MV-4-11 (cell line): ENCODE data around the gene WIF1.

ENCODE experiments used
- DNase-seq: peaks from one replicate; lab custom pipeline; 2025; lab: John Stamatoyannopoulos, UW

The WIF1 gene

DNA sequence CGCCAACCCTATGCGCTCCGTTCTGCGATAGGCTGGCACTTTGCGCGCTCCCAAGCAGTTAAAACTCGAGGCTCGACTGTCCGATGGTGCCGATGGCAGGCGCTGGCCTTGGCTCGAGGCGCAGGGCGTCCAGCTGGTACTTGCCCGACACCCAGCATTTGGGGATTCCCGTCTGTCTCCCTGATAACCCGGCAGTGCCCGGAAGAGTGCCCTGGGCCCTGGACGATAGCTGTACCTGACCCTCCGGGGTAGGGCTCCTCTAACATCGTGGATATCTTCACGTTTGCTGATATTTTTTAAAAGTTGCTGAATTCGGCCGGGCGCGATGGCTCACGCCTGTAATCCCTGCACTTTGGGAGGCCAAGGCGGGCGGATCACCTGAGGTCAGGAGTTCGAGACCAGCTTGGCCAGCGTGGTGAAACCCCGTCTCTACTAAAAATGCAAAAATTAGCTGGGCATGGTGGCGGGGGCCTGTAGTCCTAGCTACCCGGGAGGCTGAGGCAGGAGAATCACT lies 908 bp upstream of the WIF1 start:
- no peak for DNase-seq

DNA sequence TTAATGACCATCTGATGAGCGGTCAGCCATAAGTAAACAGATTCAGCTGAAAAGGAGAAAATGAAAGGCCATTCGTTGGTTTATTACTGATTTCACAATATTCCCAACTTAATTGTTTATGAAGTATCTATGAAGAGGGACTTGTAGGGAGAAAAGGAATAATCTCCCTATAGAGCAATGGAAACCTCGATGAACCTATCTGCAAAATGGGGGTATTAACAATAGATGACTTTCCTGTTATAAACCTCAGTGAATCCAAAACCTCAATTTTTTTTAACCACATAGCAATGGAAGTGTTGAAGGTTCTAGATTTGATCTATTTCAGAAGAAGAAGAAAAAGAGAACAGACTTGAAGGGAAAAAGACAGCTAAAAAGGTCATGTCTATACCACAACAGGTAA lies 2.0 kb downstream of the WIF1 start:
- no peak for DNase-seq

DNA sequence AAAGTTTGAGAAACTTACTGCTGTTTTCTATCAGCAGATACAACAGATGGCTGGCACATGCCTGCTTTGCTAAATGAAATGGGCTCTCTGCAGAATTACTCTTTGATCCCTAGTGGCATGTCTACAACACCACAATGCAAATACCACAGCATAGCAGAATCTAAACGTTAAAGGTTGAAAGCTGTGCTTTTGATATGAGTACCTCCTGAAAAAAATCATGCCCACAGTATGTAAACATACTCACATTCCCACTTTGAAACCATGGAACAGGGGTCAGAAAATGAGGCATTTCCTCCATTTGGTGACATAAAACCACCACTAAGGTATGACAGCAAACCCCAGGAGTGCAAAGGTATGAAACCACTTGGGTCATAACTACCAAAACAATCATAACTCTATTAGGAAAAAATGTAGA lies 7.5 kb downstream of the WIF1 start:
- DNase-seq: no peak

DNA sequence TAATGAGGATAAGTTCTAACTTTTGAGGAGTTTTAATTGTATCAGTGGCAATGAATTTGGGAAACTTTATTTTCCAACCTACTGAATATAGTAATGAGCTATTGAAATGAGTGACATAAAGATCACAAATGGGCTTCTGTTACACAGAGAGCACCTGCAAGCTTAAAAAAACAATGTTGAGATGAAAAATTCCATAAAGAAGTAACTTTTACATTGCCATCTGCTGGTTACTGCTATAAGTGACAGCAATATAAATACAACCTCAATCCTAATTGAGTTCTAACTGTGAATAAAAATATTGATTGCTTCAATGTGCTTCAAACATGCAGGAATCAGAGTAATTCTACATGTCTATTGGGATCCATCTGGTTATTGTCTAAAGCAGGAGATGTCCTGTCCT lies 14.2 kb downstream of the WIF1 start:
- DNase-seq: no peak

DNA sequence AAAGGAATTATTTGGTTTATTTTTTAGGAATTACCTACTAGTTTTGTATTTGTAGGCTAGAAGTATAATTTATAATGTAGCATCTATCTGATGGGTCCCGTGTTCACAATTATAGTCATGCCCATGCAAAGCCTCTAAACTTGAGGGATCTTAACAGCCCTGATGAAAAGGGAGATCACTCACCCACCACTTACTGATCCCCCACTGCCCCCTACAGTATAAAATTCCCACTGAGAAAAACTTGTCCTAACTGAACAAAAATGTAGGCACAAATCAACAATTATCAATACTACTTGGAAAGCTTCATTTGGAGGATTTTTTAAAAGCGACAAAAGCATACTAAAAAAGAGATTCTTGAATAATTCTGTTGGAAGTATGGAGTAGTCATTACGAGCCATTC lies 21.0 kb downstream of the WIF1 start:
- no peak for DNase-seq

DNA sequence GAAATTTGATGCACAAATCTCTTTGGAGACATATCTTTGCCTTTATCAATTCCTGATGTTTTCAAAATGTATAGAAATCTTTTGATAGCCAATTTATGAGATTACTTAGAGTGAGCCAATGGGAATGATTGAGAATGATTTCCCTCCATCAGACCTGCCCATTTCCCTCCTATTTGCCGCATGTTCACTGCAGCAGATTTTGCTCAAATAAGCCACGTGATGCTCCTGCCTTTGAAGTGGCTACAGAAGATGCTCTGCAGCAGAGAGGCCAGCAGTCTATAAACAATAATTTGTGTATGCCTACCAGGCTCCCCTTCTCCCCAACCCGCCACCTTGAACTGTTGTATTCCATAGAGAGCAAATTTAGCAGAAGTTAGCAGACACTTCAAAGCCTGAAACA lies 21.9 kb downstream of the WIF1 start:
- no peak for DNase-seq

DNA sequence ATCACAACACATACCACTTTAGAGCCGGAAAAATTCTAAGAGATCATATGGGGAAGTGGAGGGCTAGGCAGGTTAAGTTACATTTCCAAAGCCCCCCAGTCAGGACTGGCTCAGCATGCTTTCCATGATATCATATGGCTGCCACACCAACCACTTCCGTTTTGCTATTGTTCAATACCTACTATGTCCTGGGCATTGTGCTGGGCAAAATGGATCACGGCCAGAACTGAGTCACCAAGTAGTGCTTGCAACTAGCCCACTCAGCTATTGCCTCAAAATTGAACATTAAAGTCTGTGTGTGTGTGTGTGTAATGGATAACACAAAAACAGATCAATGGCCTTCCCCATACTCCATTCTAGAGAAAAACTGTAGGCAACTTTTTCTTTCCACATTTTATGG lies 22.7 kb downstream of the WIF1 start:
- no peak for DNase-seq

DNA sequence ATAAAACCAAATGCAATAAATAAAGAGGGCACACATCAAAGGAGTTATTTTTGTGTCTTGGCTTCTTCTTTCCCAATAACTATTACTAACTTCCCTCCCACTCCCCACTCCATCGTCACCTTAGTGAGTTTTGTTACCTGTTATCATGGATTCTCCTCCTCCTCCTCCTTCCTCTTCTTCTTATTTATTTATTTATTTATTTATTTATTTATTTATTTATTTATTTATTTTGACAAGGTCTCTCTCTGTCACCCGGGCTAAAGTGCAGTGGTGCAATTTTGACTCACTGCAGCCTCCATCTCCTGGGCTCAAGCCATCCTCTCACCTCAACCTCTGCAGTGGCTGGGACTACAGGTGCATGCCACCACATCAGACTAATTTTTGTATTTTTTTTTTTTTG lies 26.4 kb downstream of the WIF1 start:
- no peak for DNase-seq

DNA sequence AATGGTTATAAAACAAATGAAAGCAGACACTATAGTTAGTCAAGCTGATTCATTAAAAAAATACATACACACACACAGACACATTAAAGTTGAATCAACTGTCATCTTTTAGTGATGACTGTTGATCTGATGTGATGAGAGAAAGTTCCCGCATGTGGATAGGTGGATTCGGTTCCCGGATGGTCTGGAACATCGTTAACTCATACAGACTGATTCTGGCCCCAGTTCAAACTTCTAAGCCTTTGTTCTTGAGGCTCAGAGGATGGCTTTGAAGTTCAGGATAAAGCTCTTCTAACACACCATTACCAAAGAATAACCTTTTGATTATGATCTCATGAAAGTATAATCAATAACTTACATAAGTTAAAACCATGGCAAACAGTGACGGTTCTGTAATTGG lies 27.5 kb downstream of the WIF1 start:
- no peak for DNase-seq

DNA sequence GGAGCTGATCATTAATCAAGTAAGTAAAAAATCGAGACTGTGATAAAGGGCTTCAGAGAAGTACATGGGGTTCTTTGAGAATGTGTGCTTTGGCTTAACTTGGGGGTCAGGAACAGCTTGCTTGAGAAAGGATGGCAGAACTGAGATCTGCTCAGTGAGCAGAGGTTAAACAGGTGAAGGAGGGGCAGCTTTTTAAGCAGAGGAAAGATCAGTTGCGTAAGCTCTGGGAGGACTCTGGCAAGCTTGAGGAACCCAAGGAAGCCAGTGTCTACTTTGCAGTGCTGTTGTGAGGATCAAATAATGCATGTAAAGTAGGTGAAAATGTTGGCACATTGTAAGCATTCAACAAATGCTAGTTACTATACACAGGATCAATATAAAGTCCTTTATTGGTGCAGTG lies 30.6 kb downstream of the WIF1 start:
- DNase-seq: no peak

DNA sequence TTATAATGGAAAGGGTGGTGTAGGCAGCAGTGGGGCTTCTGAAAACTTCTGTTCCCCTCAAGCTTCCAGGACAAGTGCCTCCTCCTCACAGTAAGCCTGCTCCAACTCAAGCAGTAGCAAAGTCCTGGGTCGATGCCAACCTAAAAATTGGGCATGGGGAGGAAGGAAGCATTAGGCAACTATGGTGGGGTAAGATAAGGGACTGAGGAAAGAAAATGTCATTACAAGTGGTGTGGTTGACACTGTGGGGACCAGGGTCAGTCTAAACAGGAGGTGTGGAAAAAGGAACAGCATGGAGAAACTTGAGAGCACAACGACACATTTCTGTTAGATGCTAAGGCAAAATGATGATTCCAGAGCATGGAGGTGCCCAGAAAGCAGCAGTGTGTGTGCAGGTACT lies 34.9 kb downstream of the WIF1 start:
- DNase-seq: no peak

DNA sequence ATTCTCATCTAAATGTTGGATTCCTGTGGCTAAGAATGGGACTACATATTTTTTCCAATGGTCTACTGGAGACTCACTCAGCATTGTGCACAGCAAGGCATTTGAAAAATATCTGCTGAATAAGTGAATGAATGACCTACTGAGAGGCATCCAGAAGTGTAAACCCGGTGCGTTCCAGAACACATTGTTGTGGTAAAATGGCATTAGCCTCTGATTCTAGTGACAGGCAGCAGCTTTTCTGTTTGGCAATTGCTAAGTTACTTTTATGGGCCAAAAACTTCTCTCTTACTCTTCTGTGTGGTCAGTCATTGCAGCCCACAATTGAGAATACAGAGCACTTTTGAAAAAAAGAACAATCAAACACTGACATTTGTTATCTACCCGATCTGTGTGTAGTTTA lies 36.5 kb downstream of the WIF1 start:
- no peak for DNase-seq

DNA sequence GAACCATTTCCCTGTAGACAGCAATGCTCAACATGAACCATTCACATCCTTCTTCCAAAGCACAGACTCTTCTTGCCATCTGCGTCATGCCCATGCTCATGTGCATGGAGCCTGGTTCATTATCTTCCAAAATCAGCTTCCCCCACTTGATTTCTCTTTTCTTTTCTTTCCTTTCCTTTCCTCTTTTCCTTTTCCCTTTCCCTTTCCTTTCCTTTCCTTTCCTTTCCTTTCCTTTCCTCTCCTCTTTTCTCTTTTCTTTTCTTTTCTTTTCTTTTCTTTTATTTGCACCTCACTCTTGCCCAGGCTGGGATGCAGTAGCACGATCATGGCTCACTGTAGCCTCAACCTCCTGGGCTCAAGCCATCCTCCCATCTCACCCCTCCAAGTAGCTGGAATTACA lies 37.5 kb downstream of the WIF1 start:
- no peak for DNase-seq

DNA sequence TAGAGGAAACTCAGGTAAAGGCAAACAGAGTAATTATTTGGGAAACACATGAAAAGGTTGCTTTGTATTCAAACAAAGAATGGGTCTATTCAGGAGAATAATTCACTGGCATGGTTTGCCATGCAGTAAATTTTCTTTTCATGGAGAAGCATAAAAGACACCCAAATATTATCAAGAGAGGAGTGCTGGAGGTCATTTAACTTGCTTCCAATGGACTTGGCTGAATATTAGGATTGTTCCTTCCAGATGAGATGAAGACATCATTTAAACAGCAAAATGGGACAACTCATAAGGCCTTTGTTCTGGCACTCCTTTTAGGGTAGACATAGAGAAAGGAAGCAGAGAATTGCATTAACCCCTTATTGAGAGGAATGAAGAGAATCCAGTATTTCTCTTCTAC lies 38.7 kb downstream of the WIF1 start:
- no peak for DNase-seq

DNA sequence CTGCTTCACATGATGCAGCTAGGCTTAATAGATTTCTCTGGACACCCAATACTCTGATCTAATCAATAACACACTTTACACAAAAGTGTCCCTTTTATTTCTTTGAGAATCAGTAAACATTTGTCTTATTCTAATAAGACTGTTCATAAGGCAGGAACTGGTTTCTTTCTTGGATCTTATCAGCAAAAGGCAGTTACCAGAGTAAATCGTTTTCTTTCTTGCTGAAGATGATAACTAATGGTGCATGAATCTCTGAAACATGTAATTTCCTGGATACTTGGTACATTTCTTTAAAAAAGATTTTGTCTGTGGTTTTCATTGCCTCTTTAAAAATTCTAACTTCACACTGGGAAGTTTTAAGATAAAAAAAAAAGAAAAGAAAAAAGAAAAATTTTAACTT lies 39.6 kb downstream of the WIF1 start:
- no peak for DNase-seq

DNA sequence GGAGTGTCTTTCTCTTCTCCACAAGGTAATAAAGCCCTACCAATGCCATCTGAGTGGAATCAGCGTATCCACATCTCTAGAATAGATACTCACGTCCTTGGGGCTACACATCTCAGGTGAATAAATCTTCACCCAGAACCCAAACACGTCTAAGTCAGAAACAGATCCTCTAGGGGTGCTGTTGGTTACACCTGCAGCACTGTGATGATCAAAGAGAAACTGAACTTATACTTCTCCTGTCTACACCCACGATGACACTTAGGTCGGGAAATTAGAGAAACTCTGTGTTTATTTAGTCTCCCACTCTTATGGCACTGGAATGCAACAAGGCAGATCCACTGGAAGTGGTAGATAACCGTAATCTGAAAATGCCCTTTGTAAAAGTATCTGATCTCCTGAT lies 46.2 kb downstream of the WIF1 start:
- DNase-seq: no peak

DNA sequence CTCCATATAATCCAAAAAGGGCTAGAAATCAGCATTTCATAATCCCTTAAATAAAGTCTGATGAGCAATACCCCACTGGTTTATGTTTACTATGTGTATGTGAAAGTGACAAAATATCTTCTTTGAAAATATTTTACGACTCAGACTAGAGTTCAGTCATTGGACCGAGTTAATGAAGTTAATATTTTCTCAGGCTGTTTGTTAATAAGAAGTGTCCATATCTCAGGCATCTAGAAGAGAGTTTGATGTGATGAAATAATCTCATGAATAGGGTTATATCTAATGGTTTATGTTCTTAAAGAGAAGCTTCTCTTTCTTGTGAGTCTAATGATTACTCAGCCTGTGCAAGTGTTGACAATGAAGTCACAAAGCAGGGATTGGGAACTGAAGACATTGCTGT lies 51.8 kb downstream of the WIF1 start:
- DNase-seq: no peak

DNA sequence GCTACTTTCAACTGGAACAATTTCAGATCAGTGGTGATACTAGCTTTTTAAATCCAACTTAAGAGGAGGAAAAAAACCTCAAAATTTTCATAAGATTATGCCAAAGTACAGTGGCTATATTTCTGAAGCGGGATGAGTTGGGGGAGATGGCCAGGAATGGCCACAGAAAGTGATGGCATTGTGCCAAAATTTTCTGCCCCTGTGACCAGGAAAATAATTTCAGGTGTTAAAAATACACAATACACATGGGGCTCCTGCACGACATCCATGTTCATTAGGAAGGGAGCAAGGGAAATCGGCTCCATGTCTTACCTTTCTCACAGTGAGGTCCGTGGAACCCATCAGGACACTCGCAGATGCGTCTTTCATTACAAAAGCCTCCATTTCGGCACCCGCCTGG lies 53.7 kb downstream of the WIF1 start:
- no peak for DNase-seq

DNA sequence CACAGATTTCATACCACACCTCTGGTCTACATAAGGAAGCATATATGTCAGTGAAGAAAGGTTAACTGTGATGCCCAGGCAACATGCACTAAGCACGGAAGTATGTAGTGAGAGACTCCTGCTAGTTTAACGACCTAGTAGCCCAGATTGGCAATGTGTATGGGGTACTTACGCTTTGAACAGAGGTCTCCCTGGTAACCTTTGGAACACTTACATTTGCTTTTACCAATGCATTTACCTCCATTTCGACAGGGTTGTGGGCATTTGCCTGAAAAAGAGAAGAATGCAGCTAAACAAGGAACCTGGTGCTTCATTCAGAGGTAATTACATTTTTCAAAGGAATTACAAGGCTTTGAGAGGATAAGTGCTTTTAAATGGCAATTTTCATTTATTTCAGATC lies 65.2 kb downstream of the WIF1 start:
- DNase-seq: no peak

DNA sequence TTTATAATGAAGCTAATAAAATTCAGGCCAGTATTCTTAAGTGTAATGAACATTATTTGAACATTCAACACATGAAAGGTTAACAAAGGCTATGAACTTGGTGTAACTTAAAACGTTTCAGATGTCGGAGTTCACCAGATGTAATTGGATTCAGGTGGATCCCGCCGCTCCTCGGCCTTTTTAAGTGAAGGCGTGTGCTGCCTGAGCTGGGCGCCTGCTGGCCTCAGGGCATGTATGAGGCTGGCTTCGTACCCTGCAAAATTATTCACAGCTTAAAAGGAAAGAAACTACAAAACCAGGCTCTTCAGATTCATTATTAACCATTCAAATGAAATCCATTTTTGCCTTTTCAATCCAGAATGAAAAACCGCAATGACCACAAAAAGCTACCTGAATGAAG lies 69.9 kb downstream of the WIF1 start:
- no peak for DNase-seq

DNA sequence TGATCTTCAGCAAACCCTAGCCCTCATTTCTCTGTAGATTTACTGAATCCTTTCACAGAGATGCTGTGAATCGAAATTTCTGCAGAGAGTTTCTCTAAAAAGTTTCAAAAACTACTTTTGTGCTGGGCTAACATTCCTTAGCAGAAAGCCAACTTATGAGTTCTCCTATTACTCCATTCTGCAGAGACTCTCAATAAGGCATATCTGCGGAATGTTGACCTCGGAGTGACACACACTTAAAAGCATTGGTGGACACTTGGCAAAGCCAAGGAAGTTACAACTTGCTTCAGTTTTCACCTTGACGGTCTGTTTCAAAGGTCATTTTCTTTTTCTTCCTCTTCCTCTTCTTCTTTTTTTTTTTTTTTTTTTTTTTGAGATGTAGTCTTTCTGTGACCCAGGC lies 75.8 kb downstream of the WIF1 start:
- DNase-seq: no peak

DNA sequence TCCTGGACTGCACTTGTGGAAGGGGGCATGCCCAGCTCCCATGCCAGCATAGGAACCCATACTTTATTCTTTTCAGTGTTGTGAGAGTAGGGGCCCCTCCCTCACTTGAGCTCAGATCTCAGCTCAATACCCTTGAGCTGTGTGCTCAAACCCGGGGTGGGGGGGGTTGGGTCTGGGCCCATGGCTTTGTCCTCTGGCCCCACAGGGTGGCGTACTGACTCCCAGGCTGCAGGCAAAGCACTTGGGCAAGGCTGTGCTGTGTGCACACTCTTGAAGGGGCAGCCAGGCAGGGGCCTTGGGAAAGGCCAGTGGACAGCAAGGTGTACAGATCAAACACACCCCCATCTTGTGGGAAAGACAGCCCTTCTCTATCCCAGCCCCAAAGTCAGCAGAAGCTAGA lies 81.8 kb downstream of the WIF1 start:
- no peak for DNase-seq

DNA sequence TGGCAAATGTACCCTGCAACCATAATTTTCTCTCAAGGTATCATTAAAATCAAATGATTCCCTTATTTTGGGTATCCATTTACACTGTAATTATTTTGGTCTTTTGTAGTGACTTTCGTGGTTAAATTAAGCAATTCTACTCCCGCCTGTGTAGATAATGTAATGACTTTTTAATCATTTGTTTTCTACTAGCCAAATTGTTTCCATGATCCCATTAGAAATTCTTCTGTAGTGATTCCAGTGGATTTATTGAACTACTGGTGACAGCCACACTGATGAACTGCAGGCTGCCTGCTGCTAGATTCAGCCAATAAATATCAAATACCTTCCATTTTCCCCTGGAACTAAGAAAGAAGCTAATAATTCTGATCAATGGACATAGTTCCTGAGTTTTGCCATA lies 96.0 kb downstream of the WIF1 start:
- no peak for DNase-seq

DNA sequence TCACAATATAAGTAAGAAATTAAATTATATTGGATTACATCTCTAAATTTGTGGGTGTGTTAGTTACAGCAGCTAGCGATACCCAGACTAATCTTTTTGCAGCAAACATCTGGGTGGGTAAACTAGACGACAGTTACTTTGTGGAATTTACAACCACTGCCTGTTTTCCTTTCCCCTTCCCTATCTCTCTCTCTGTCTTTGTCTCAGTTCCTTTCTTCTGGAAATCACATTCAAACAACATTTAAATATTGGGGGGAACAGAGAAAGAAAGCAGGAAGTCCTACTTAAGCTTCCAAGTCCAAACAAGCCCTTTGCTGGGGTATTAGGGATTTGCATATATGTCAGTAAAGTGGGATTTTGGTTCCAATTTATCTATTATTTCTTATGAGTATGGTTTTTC lies 97.6 kb downstream of the WIF1 start:
- DNase-seq: no peak

DNA sequence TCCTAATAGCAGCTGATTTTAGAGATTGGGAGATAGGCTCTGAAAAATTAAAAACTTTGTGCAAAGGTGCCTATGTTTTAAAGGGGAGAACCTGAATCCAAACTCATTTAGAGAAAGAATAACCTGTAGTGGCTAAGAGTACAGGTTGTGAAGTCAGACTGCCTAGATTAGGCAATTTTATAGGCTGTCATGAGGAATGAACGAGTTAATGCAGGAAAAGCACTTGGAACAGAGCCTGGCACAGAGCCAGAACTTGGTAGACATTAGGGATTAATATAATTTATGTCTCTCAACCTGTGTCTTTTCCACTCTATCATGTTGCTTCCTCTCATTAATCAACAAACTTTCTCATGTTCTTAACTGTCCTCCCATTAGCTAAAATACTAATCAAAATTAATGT lies 98.1 kb downstream of the WIF1 start:
- no peak for DNase-seq
